ES-I3 (cell line): ENCODE measurements around the gene SMPD3.

Experiments used
- H3K36me3 ChIP-seq: 2 replicates; pipeline ENCODE4 v1.6.1; 2013; ENCODE audit warnings: mild to moderate bottlenecking, low read length, control low read depth, moderate library complexity; ENCODE audit not compliant: insufficient read depth
- H3K4me1 ChIP-seq: 2 replicates; pipeline ENCODE4 v1.6.1; 2013; ENCODE audit warnings: mild to moderate bottlenecking, control low read depth, low read length; ENCODE audit not compliant: insufficient read depth
- H3K9ac ChIP-seq: 2 replicates; pipeline ENCODE4 v1.6.1; 2013; ENCODE audit warnings: low read depth, mild to moderate bottlenecking, low read length, moderate library complexity
- H3K9me3 ChIP-seq: 2 replicates; pipeline ENCODE4 v1.6.1; 2013; ENCODE audit warnings: mild to moderate bottlenecking, low read length, moderate library complexity; ENCODE audit not compliant: control insufficient read depth, insufficient read depth

SMPD3 gene

DNA sequence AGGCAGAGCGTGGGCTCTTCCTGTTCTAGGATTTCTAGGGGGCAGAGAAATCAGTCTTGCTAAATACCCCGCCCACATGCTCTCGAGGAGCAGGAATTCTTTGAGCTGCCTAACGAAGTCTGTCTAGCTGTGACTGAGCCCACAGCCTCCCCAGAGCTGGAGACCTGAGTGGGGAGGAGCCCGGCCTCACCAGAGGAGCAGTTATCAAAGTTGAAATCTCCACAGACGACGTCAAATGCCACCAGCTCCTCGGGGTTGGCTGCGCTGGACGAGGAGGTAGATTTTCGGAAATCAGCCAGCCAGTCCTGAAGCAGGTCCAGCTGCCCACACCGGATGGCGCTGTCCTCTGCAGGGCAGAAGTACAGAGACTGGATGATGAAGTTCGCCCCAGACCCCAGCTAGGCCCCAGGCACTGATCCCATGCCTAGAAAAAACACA lies 83.7 kb downstream of the SMPD3 start:
- H3K9me3 ChIP-seq, result no peaks in the 10 kb centered on the region
- H3K4me1 ChIP-seq, result peaks cover 8% of the 10 kb centered on the region; the same call in 1 of the 2 replicates
- H3K9ac ChIP-seq, result no peak overlapping the region
- H3K36me3 ChIP-seq, result no peaks in the 10 kb centered on the region

DNA sequence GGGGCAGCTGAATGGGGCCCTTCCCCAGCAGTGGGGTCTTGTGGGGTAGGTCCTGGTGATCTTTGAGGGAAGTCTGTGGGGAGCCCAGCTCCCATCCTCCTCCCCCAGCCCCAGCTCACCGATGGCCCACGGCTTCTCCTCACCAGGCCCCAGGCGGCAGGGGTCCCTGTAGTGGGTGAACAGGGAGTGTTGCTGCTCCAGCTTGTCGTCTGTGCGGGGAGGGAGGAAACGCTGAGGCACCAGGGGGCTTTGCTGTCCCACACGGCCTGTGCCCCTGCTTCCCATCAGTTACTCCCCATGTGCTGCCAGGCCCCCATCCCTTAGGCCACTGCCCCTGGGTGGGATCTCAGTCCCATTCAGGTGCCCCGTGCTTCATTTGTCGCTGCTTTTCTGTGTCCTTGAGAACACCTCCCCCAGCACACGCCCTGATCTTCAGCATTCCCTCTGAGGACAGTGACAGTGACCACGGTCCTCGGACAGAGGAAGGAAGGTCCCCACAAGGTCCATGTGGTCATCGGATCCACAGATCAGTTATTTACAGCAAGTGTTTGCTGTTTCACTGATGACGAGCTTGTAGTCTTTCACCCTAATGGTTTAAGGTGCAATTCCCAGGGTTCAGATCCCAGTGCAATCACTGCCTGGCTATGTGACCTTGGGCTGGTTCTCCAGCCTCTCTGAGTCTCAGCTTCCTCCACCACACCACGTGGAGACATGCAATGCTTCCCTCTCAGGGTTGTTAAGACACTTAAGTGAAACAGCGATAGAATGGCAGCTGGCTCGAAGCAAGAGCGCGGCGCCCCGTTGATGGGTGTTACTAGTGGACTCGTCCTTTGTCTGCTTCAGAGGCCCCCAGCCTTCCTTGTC lies 84.4 kb downstream of the SMPD3 start:
- peaks cover 8% of the 10 kb centered on the region; the same call in 1 of the 2 replicates for H3K4me1 ChIP-seq
- no peaks in the 10 kb centered on the region for H3K9me3 ChIP-seq
- no peak overlapping the region for H3K9ac ChIP-seq
- no peaks in the 10 kb centered on the region for H3K36me3 ChIP-seq

DNA sequence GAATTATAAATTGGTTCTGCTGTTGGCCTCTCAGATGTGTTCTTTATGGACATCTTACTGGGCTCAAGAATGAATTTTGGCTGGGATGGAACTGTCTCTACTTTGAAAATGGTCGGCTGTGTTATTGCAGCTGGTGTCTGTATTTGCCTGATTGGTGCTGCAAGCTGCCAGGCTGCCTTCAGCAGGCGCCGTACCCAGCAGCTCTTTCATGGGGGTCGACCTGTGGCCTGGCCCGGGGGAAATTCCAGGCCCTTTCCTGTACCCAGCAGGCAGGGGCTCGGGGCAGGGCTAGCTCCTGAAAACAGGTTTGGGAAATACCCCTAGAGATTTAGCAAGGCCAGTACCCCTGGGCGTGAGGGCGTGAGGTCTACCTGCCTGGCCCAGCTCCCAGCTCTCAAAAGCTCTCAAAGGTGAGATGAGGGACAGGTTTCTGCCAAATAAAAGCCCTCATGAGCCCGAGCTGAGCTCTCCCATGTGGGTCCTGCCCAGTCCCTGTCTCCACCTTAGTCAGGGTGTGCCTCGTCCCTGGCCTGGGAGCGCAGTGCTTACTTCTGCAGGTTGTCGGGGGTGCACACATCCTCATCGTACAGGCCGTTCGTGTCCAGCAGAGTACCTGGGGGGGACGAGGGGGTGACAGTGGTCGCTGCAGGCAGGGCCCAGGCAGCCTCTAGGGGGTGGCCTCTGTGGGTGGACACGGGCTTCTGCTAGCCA lies 85.2 kb downstream of the SMPD3 start:
- Histone ChIP-seq H3K4me1 (peaks cover 8% of the 10 kb centered on the region; the same call in 1 of the 2 replicates), H3K9me3 (no peaks in the 10 kb centered on the region), H3K36me3 (no peaks in the 10 kb centered on the region), H3K9ac (no peak overlapping the region)

GRCh38 chr16:68362262-68362913 lies 85.9 kb downstream of the SMPD3 start:
- Histone ChIP-seq H3K9me3 (no peaks in the 10 kb centered on the region), H3K36me3 (no peaks in the 10 kb centered on the region), H3K9ac (no peak overlapping the region), H3K4me1 (peaks cover 8% of the 10 kb centered on the region; the same call in 1 of the 2 replicates)

- no peak overlapping the region for H3K9ac ChIP-seq
- H3K9me3 ChIP-seq, result no peaks in the 10 kb centered on the region
- peaks cover 8% of the 10 kb centered on the region; the same call in 1 of the 2 replicates for H3K4me1 ChIP-seq
- H3K36me3 ChIP-seq, result no peaks in the 10 kb centered on the region; the same call in 1 of the 2 replicates
Observed at GRCh38 chr16:68361485-68361884, 86.8 kb downstream of the SMPD3 start.

- Histone ChIP-seq H3K9ac (no peak overlapping the region), H3K9me3 (no peaks in the 10 kb centered on the region), H3K4me1 (peaks cover 8% of the 10 kb centered on the region; the same call in 1 of the 2 replicates), H3K36me3 (no peaks in the 10 kb centered on the region; the same call in 1 of the 2 replicates)
Observed at GRCh38 chr16:68360956-68361355, 87.4 kb downstream of the SMPD3 start.

GRCh38 chr16:68360547-68360946 lies 87.8 kb downstream of the SMPD3 start:
- Histone ChIP-seq H3K4me1 (peaks cover 8% of the 10 kb centered on the region; the same call in 1 of the 2 replicates), H3K36me3 (no peaks in the 10 kb centered on the region; the same call in 1 of the 2 replicates), H3K9me3 (no peaks in the 10 kb centered on the region), H3K9ac (no peak overlapping the region)

- no peak overlapping the region for H3K9ac ChIP-seq
- H3K36me3 ChIP-seq, result no peaks in the 10 kb centered on the region; the same call in none of the 2 replicates
- no peaks in the 10 kb centered on the region for H3K9me3 ChIP-seq
- H3K4me1 ChIP-seq, result no peaks in the 10 kb centered on the region; the same call in 1 of the 2 replicates
Observed at GRCh38 chr16:68359398-68360191, 88.7 kb downstream of the SMPD3 start.

DNA sequence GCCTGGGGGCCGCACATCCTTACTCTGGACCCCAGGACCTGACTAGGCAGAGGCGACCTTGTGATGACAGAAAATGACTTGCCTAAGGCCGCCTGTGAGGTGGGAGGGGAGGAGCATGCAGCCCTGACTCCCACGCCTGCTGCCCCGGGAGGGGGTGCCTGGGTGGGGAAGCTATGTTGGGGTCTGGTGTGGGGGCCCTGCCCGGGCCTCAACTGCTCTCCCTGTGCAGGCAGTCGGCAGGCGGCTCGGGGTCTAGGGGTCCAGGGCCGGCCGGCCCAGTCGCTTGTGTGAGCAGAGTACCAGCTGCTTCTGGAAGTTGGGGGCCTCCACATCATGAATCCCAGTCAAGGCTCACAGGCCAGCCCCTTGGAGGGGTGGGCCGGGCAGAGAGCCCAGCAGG lies 89.4 kb downstream of the SMPD3 start:
- H3K9ac ChIP-seq, result no peak overlapping the region
- H3K36me3 ChIP-seq, result no peaks in the 10 kb centered on the region; the same call in none of the 2 replicates
- H3K9me3 ChIP-seq, result no peaks in the 10 kb centered on the region
- no peaks in the 10 kb centered on the region; the same call in 1 of the 2 replicates for H3K4me1 ChIP-seq

- H3K36me3 ChIP-seq, result no peaks in the 10 kb centered on the region; the same call in none of the 2 replicates
Observed at GRCh38 chr16:68357923-68358322, 90.4 kb downstream of the SMPD3 start.

DNA sequence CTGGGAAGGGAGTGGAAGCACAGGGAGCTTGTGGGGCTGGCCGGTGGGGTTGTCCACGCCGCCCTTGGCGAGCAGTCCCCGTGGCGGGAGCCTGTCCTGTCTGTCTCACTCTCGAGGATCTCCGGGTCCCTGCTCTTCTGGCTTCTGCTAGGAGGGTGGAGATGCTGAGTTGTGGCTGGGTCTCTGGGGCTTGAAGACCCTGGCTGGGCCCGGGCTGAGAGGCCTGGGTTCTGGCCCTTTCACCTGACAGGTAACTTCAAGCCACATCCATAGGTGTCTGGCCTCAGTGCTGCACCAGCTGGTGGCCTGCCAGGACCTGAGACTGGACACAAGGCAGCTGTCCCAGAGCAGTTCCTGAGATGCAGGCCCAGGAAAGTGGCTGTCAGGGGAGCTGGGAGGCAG lies 90.8 kb downstream of the SMPD3 start:
- no peak overlapping the region for H3K9ac ChIP-seq
- no peaks in the 10 kb centered on the region; the same call in 1 of the 2 replicates for H3K4me1 ChIP-seq
- H3K9me3 ChIP-seq, result no peaks in the 10 kb centered on the region
- H3K36me3 ChIP-seq, result no peaks in the 10 kb centered on the region; the same call in none of the 2 replicates

More at GRCh38 chr16:68357923-68358322, 90.4 kb downstream of the SMPD3 start:
- Histone ChIP-seq H3K9ac (no peak overlapping the region), H3K9me3 (no peaks in the 10 kb centered on the region), H3K4me1 (no peaks in the 10 kb centered on the region; the same call in 1 of the 2 replicates)

- H3K36me3 ChIP-seq, result no peaks in the 10 kb centered on the region; the same call in none of the 2 replicates
- no peak overlapping the region for H3K9ac ChIP-seq
- H3K4me1 ChIP-seq, result no peaks in the 10 kb centered on the region; the same call in 1 of the 2 replicates
- H3K9me3 ChIP-seq, result no peaks in the 10 kb centered on the region
Observed at GRCh38 chr16:68356919-68357286, 91.4 kb downstream of the SMPD3 start.

DNA sequence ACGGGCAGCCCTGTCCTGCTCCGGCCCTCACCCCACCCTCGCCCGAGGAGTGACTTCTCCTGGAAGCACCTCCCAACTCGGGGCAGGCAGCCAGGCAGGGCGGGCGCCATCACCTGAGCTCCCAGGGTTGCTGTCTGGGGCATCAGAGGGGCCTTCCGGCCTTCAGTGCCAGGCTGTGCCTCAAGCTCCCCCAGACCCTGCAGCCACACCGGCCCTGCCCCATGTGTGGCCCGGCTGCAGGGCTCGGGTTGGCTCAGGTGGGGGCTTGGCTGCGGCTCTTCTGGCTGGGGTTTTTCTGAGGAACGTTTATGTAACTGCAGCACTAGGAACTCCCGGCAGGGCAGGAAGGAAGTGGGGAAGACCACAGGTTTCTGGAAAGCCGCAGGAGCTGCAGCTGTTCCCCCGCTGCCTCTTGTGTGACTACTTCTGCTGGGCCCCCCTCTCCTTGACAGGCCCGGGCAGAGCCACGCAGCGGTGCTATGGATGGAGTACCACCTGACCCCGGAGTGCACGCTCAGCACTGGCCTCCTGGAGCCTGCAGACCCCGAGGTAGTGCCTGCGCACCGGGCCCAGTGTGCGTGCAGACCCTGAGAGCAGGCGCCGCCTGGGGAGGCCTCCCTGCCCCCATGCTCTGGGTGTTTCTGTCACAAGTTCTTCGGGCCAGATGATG lies 91.9 kb downstream of the SMPD3 start:
- Histone ChIP-seq H3K36me3 (no peaks in the 10 kb centered on the region; the same call in none of the 2 replicates), H3K4me1 (no peaks in the 10 kb centered on the region; the same call in 1 of the 2 replicates), H3K9me3 (no peaks in the 10 kb centered on the region), H3K9ac (no peak overlapping the region)
